Esophagus muscularis mucosa (tissue), 3 donors: ENCODE data around the gene RPS19BP1.

Experiments used
- EP300 ChIP-seq: sonication (generic); formaldehyde crosslinking; IDR thresholded peaks from one replicate; pipeline ENCODE4 v1.6.1; 2017; ENCODE audit warnings: antibody characterized with exemption
- TF ChIP-seq, protein P1 (sequence below), 3 experiments: fragments of 200-600 bp in 2 of 3; fragments of 450-650 bp in 1 of 3; sonication (generic) in 2 of 3; IDR thresholded peaks; one replicate each; pipeline ENCODE4 v1.5.1; 2017 to 2019; ENCODE audit warnings: antibody characterized with exemption in 3 of 3, mild to moderate bottlenecking in 2 of 3, moderate library complexity in 1 of 3

GRCh38 chr22:39489094-39490068 is 43.2 kb downstream of the RPS19BP1 start:
- TF ChIP-seq, protein P1, sequence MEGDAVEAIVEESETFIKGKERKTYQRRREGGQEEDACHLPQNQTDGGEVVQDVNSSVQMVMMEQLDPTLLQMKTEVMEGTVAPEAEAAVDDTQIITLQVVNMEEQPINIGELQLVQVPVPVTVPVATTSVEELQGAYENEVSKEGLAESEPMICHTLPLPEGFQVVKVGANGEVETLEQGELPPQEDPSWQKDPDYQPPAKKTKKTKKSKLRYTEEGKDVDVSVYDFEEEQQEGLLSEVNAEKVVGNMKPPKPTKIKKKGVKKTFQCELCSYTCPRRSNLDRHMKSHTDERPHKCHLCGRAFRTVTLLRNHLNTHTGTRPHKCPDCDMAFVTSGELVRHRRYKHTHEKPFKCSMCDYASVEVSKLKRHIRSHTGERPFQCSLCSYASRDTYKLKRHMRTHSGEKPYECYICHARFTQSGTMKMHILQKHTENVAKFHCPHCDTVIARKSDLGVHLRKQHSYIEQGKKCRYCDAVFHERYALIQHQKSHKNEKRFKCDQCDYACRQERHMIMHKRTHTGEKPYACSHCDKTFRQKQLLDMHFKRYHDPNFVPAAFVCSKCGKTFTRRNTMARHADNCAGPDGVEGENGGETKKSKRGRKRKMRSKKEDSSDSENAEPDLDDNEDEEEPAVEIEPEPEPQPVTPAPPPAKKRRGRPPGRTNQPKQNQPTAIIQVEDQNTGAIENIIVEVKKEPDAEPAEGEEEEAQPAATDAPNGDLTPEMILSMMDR (IDR thresholded peaks at IDR 0.05): no peak
- TF ChIP-seq EP300: no peak
